DND-41 (cell line): ENCODE data around the gene ATXN7.

Experiments used
- CTCF ChIP-seq: IDR thresholded peaks from 2 replicates; pipeline ENCODE4 v1.5.1; 2012; ENCODE audit warnings: borderline replicate concordance, low read length, moderate library complexity, mild to moderate bottlenecking; ENCODE audit not compliant: poor library complexity, severe bottlenecking; ENCODE audit errors: extremely low read depth
- EZH2 ChIP-seq: IDR thresholded peaks from 3 replicates; pipeline ENCODE4 v1.6.1; 2012; ENCODE audit warnings: borderline replicate concordance, low read depth, mild to moderate bottlenecking, moderate library complexity, low read length, inconsistent platforms; ENCODE audit not compliant: severe bottlenecking

GRCh38 chr3:63872135-63872924 lies 8.7 kb downstream of the ATXN7 start:
- TF ChIP-seq CTCF (no peak), EZH2 (no peak)
